Measurements from ENCODE around the gene TBC1D12.

GRCh38 chr10:94459385-94459784 lies 57.0 kb downstream of the TBC1D12 start:
- no peak for TF ChIP-seq CTCF (IDR thresholded peaks at IDR 0.05)
- no peak for TF ChIP-seq POLR2A (IDR thresholded peaks at IDR 0.05)
